Activated CD4-positive, alpha-beta T cell treated with anti-CD3 and anti-CD28 coated beads, Interleukin-2, amount 50 U/mL, for 48 hours (primary cell): ENCODE results near the gene RGL4.

ENCODE experiments used
- DNase-seq, 2 experiments: peaks; one replicate each; pipeline ENCODE4 v3.0.0-alpha.2; 2020

RGL4 gene

DNA sequence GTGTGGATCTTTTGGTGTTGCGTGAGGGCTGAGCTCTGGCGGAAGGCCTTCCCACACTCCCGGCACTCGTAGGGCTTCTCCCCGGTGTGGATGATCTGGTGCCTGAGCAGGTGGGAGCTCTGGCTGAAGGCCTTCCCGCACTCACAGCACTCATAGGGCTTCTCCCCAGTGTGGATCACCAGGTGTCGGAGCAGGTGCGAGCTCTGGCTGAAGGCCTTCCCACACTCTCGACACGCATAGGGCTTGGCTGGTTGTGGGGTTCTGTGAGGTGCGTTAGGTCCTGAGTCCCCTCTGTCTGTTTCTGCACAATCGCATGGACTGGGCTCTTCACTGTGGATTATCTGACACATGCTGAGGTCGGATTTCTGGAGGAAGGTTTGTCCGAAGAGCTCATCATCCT lies 53.7 kb downstream of the RGL4 start:
- DNase-seq: no peak

DNA sequence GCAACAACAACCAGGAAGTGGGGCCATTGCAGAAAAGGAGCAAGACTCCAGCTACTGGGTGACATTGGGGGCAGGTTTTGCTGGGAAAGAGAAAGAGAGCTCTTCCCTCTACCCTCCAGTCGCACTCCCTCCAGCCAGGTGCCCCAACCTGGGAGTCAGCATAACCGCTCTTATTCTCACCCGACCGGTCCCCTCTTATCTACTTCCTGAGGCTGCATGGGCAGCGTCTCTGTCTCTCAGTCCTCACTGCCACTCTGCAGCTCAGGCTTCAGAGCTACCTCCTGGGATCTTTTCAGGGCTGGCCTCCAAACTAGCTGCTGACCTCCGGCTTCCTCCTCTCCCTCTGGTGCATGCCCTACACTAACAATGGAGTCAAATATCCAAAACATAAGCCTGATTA lies 55.0 kb downstream of the RGL4 start:
- DNase-seq: no peak
